ENCODE measurements around the gene NAT14. TPM values are rescaled to one million over a fixed set of nuclear protein-coding genes. Genes with fewer than 3 reads are reported as not detected.
"Not testable (repeated sequence)": the region's sequence is repeated elsewhere in the genome, so short reads cannot be mapped to it uniquely, and the experiment has no call there.

NAT14 gene
- polyA plus RNA-seq, 2 of the 4 experiments (the other 2 are of a cell fraction) = 16.8 to 50.3 TPM

DNA sequence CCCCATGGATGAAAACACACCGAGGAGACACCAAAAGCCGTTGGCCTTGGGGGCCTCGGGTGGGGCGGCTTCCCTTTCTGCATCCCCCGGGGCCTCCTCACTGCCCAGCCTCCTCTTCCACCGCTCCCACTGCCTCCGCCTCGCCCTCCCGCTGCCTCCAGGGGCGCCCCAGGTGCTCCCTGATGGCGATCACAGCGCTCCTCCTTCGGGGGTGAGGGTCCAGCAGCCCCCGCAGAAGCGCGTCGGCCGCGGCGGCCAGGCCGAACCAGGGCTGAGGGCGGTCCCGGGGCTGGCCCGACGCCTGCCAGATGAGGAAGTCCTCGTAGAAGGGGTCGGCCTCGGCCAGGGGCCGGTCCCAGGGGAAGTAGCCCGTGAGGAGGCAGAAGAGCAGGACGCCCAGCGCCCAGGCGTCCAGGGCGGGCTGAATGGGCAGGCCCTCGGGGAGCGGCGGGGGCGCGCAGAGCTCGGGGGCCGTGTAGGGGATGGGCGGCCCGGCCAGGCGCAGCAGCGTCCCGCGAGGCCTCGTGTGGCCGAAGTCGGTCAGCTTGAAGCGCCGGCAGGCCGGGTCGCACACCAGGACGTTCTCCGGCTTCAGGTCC, 44.7 kb downstream of the NAT14 start:
- ATAC-seq (no peak), FAIRE-seq (no peak), DNase-seq (ENCODE audit: low read depth in 1 of 2, low spot score in 1 of 2) (no peak)
- TF ChIP-seq BHLHE40 (IDR thresholded peaks at IDR 0.05; ENCODE audit: low read depth, low read length) = no peak
- no peak for TF ChIP-seq RARB (CRISPR knock-in tag; IDR thresholded peaks at IDR 0.05)
- no peak for TF ChIP-seq CHD2 (IDR thresholded peaks at IDR 0.05; ENCODE audit: low read length, partially characterized antibody)
- no peak for TF ChIP-seq ZFP36 (IDR thresholded peaks at IDR 0.05; ENCODE audit: borderline replicate concordance, partially characterized antibody)
- TF ChIP-seq, protein P1, sequence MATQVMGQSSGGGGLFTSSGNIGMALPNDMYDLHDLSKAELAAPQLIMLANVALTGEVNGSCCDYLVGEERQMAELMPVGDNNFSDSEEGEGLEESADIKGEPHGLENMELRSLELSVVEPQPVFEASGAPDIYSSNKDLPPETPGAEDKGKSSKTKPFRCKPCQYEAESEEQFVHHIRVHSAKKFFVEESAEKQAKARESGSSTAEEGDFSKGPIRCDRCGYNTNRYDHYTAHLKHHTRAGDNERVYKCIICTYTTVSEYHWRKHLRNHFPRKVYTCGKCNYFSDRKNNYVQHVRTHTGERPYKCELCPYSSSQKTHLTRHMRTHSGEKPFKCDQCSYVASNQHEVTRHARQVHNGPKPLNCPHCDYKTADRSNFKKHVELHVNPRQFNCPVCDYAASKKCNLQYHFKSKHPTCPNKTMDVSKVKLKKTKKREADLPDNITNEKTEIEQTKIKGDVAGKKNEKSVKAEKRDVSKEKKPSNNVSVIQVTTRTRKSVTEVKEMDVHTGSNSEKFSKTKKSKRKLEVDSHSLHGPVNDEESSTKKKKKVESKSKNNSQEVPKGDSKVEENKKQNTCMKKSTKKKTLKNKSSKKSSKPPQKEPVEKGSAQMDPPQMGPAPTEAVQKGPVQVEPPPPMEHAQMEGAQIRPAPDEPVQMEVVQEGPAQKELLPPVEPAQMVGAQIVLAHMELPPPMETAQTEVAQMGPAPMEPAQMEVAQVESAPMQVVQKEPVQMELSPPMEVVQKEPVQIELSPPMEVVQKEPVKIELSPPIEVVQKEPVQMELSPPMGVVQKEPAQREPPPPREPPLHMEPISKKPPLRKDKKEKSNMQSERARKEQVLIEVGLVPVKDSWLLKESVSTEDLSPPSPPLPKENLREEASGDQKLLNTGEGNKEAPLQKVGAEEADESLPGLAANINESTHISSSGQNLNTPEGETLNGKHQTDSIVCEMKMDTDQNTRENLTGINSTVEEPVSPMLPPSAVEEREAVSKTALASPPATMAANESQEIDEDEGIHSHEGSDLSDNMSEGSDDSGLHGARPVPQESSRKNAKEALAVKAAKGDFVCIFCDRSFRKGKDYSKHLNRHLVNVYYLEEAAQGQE (IDR thresholded peaks at IDR 0.05) = no peak
- no peak for TF ChIP-seq ZNF302 (CRISPR knock-in tag; IDR thresholded peaks at IDR 0.05)
- ChIA-PET POLR2A (interaction anchor here (1.4 kb wide), 1 partner anchor 20 kb away, joined by 3 read pairs; no protein-coding TSS in a partner anchor), CTCF (interaction anchor here (2.9 kb wide), 1 partner anchor 76 kb away, joined by 13 read pairs; the partner anchor contains the start of gene ZNF865)
- Histone ChIP-seq H3K9me3 (no peaks in the 10 kb centered on the region), H3K4me1 (peaks cover 43% of the 10 kb centered on the region), H3K27ac (peak overlapping the region in 1 of 2 experiments; percentile 70; a peak in 2 of 6 replicates), H3K4me2 (no peak overlapping the region), H3K4me3 (no peak overlapping the region)
- WGBS (ENCODE audit: missing lambda C conversion rate) = 94% methylated on average over 54 of the region's 56 CpGs

DNA sequence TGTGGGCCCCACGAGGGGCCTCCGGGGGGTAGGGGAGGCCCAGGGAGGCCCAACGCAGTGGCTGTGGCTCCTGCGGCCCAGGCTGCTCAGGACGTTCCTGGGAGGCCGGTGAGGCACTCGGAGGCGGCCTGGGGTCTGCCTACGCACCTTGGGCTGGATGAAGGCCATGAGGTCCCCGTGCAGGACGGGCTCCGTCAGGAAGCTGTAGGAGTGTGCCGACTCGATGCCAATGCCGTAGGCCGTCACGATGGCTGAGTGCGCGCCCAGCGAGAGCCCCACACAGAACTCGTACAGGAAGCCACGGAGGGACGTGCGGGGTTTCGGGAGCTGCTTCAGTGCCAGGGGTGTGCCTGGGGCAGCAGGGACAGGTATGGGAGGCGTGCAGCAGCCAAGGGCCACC, 46.0 kb downstream of the NAT14 start:
- H3K4me3 ChIP-seq = no peak overlapping the region
- H3K9me3 ChIP-seq = no peaks in the 10 kb centered on the region
- no peak overlapping the region for H3K4me2 ChIP-seq
- TF ChIP-seq FOXS1 (CRISPR knock-in tag; IDR thresholded peaks at IDR 0.05) = no peak
- no peak for TF ChIP-seq EHF (CRISPR knock-in tag; IDR thresholded peaks at IDR 0.05)
- no peak for TF ChIP-seq ZFP36 (IDR thresholded peaks at IDR 0.05; ENCODE audit: borderline replicate concordance, partially characterized antibody)
- TF ChIP-seq PHF8 (IDR thresholded peaks at IDR 0.05; ENCODE audit: borderline replicate concordance, low read depth) = no peak
- TF ChIP-seq KDM1A (IDR thresholded peaks at IDR 0.05; ENCODE audit: low read depth) = no peak
- TF ChIP-seq CBX8 (IDR thresholded peaks at IDR 0.05) = no peak
- no peak for TF ChIP-seq RCOR1 (IDR thresholded peaks at IDR 0.05; ENCODE audit: low read depth, low read length)
- TF ChIP-seq ZNF302 (CRISPR knock-in tag; IDR thresholded peaks at IDR 0.05) = no peak
- no peak for TF ChIP-seq MAX (IDR thresholded peaks at IDR 0.05)
- no peak for TF ChIP-seq RFX5 (IDR thresholded peaks at IDR 0.05)
- WGBS (ENCODE audit: missing lambda C conversion rate) = 98% methylated on average over 20 of the region's 26 CpGs
- FAIRE-seq (no peak), ATAC-seq (no peak), DNase-seq (ENCODE audit: low read depth in 1 of 2, low spot score in 1 of 2) (no peak)
- POLR2A ChIA-PET = no interaction called here
- CTCF ChIA-PET = interaction anchor here (0.8 to 2.1 kb wide), 4 partner anchors 16 to 123 kb away, joined by 3 to 13 read pairs (median 6); partner anchors contain the start of gene ZNF865
- H3K4me1 ChIP-seq = peaks cover 40% of the 10 kb centered on the region
- peak overlapping the region in 1 of 2 experiments; percentile 15; a peak in 1 of 6 replicates for H3K27ac ChIP-seq

GRCh38 chr19:55534280-55534679, 49.3 kb downstream of the NAT14 start:
- WGBS (ENCODE audit: missing lambda C conversion rate) = 93% methylated on average over 7 of the region's 7 CpGs
- POLR2A ChIA-PET; DNase-seq (ENCODE audit: low read depth in 1 of 2, low spot score in 1 of 2); H3K4me2 ChIP-seq; FAIRE-seq; ATAC-seq; H3K9me3 ChIP-seq; H3K27ac ChIP-seq; H3K4me3 ChIP-seq: not testable (repeated sequence)
- CTCF ChIA-PET = interaction anchor here (0.6 to 1.7 kb wide), 6 partner anchors 10 to 71 kb away, joined by 3 to 9 read pairs (median 4); partner anchors contain the start of gene ZNF865
- peaks cover 31% of the 10 kb centered on the region for H3K4me1 ChIP-seq
